Activated naive CD4-positive, alpha-beta T cell treated with anti-CD3 and anti-CD28 coated beads, Interleukin-2, amount 50 U/mL, for 24 hours (primary cell): ENCODE data around the gene SLC26A1.

Source experiments
- H3K27ac Mint-ChIP-seq: one replicate; pipeline ENCODE4 v1.8.0; 2021; ENCODE audit warnings: mild to moderate bottlenecking, mixed read lengths
- H3K27me3 Mint-ChIP-seq: one replicate; pipeline ENCODE4 v1.8.0; 2021; ENCODE audit warnings: mixed read lengths
- H3K36me3 Mint-ChIP-seq: one replicate; pipeline ENCODE4 v1.8.0; 2021; ENCODE audit warnings: mixed read lengths
- H3K4me1 Mint-ChIP-seq: one replicate; pipeline ENCODE4 v1.8.0; 2021; ENCODE audit warnings: mixed read lengths
- H3K4me3 Mint-ChIP-seq: one replicate; pipeline ENCODE4 v1.8.0; 2021; ENCODE audit warnings: mild to moderate bottlenecking, mixed read lengths
- H3K9me3 Mint-ChIP-seq: one replicate; pipeline ENCODE4 v1.8.0; 2021; ENCODE audit warnings: mixed read lengths

Gene SLC26A1

DNA sequence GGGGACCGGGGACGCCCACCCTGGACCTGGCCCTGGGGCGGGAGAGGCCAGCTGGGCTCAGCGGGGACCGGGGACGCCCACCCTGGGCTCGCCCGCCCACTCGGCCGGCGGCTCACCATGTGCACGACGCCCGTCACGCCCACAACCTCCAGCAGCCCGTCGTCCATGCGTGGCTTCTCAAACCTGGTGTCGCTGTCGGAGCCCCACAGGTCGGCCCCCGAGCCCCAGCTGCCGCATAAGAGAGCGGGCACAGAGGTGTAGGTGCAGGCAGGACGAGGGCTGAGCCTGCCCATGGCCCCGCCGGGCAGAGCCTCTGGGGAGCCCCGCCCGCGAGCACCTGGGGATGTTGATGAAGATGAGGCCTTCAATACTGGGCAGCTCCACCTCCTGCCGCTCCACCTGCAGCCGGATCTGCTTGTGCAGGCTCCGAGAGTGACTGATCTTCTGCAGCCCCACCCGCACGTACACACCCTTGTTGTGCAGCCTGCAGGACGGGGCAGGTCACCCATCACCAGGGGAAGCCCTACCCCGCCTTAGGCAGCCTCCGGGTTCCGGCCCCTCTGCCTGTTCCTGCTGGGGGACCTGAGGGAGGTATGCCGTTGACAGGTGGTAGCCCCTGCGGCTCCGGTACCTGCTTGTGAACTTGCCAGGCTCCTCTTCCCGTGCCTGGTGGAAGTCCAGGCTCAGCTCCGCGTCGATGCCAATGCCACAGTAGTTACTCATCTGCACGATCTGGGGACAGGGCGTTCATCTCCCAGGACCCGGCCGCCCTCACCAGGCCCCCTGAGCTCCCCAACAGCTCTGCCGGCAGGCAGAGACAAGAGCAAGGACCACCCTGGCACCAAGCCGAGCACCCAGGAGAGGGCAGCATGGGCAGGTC lies 31.6 kb downstream of the SLC26A1 start:
- Mint-ChIP-seq H3K27me3 (no peaks in the 10 kb centered on the region), H3K27ac (no peak overlapping the region), H3K4me1 (no peaks in the 10 kb centered on the region)

GRCh38 chr4:960636-961350 lies 32.4 kb downstream of the SLC26A1 start:
- H3K36me3 Mint-ChIP-seq: no peaks in the 10 kb centered on the region
- H3K27ac Mint-ChIP-seq: no peak overlapping the region
- H3K4me1 Mint-ChIP-seq: no peaks in the 10 kb centered on the region
- H3K9me3 Mint-ChIP-seq: no peaks in the 10 kb centered on the region
- no peaks in the 10 kb centered on the region for H3K27me3 Mint-ChIP-seq
- no peak overlapping the region for H3K4me3 Mint-ChIP-seq

More for the DNA sequence above, 31.6 kb downstream of the SLC26A1 start:
- no peaks in the 10 kb centered on the region for H3K36me3 Mint-ChIP-seq
- no peaks in the 10 kb centered on the region for H3K9me3 Mint-ChIP-seq
- no peak overlapping the region for H3K4me3 Mint-ChIP-seq

GRCh38 chr4:960140-960635 lies 33.0 kb downstream of the SLC26A1 start:
- Mint-ChIP-seq H3K4me3 (no peak overlapping the region), H3K9me3 (no peaks in the 10 kb centered on the region), H3K27ac (no peak overlapping the region), H3K27me3 (no peaks in the 10 kb centered on the region), H3K4me1 (no peaks in the 10 kb centered on the region), H3K36me3 (no peaks in the 10 kb centered on the region)

- no peaks in the 10 kb centered on the region for H3K9me3 Mint-ChIP-seq
- H3K27me3 Mint-ChIP-seq: no peaks in the 10 kb centered on the region
- H3K4me3 Mint-ChIP-seq: no peak overlapping the region
- no peak overlapping the region for H3K27ac Mint-ChIP-seq
- H3K36me3 Mint-ChIP-seq: peaks cover 2% of the 10 kb centered on the region
- H3K4me1 Mint-ChIP-seq: no peaks in the 10 kb centered on the region
Measured at GRCh38 chr4:959338-960139, 33.7 kb downstream of the SLC26A1 start.

DNA sequence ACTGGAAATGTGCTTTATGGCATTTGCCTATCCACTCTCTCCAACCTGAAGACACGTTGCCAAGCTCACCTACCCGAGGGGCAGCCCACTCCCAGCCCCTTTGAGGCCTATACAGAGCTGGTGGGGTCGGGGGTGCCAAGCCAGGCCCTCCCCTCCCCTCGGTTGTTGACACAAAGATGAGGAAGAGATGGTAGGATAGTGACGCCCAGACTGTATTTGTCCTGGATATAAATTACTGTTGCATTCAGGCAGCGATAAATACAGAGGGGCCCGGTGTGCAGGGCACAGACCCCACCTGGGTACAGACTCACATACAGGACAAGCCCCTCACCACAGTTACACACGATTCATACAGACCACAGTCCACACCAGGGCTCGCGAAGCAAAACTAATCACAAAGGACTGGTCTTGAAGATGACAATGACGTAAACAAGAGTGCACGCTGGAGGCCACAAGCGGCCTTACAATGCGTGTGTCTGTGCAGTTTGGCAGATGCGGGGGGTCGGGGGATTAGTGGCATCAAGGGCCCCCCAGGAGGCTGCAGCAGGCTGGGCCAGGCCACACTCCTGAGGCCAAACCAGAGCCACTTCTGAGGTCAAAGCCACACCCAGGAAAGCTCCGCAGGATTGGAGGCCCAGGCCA lies 34.4 kb downstream of the SLC26A1 start:
- Mint-ChIP-seq H3K27ac (no peak overlapping the region), H3K9me3 (no peaks in the 10 kb centered on the region), H3K4me3 (no peak overlapping the region), H3K4me1 (no peaks in the 10 kb centered on the region), H3K27me3 (no peaks in the 10 kb centered on the region), H3K36me3 (peaks cover 4% of the 10 kb centered on the region)

- no peak overlapping the region for H3K27ac Mint-ChIP-seq
- H3K36me3 Mint-ChIP-seq: peaks cover 4% of the 10 kb centered on the region
- no peaks in the 10 kb centered on the region for H3K27me3 Mint-ChIP-seq
- H3K9me3 Mint-ChIP-seq: no peaks in the 10 kb centered on the region
- no peak overlapping the region for H3K4me3 Mint-ChIP-seq
- H3K4me1 Mint-ChIP-seq: no peaks in the 10 kb centered on the region
Measured at GRCh38 chr4:958314-958665, 34.9 kb downstream of the SLC26A1 start.

DNA sequence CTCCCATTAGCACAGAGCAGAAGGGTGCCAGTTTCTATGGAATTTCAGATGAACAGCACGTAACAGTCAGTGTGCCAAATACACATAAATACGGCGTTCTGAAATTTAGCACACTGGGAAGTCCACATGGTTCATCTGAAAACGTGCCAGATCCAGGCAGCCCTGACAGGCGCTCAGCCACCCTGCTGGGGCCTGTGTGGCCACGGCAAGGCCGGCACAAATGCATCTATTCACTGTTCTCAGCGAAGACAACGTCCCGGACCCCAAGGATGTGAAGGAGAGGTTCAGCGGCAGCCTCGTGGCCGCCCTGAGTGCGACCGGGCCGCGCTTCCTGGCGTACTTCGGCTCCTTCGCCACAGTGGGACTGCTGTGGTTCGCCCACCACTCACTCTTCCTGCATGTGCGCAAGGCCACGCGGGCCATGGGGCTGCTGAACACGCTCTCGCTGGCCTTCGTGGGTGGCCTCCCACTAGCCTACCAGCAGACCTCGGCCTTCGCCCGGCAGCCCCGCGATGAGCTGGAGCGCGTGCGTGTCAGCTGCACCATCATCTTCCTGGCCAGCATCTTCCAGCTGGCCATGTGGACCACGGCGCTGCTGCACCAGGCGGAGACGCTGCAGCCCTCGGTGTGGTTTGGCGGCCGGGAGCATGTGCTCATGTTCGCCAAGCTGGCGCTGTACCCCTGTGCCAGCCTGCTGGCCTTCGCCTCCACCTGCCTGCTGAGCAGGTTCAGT lies 35.5 kb downstream of the SLC26A1 start:
- no peaks in the 10 kb centered on the region for H3K9me3 Mint-ChIP-seq
- no peak overlapping the region for H3K27ac Mint-ChIP-seq
- no peaks in the 10 kb centered on the region for H3K27me3 Mint-ChIP-seq
- H3K4me3 Mint-ChIP-seq: no peak overlapping the region
- peaks cover 4% of the 10 kb centered on the region for H3K36me3 Mint-ChIP-seq
- no peaks in the 10 kb centered on the region for H3K4me1 Mint-ChIP-seq

DNA sequence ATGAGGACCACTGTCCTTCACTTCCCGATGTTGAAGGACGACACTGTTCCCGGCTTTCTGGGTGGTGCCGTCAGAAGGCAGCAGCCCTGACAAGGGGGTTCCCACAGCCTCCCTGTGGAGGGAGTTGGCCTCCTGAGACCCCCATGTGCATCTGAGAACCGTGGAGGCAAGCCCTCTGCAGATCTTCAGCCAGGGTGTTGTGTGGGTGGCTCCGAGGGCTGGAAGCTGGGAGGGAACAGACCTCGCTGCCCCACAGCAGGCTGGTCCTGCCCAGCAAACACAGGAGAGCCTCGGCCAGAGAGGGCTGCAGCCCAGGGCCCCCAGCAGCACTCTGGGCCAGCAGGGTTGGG lies 36.0 kb downstream of the SLC26A1 start:
- Mint-ChIP-seq H3K4me1 (no peaks in the 10 kb centered on the region), H3K27me3 (no peaks in the 10 kb centered on the region), H3K36me3 (peaks cover 4% of the 10 kb centered on the region), H3K27ac (no peak overlapping the region), H3K4me3 (no peak overlapping the region), H3K9me3 (no peaks in the 10 kb centered on the region)

- Mint-ChIP-seq H3K36me3 (peaks cover 4% of the 10 kb centered on the region), H3K9me3 (no peaks in the 10 kb centered on the region), H3K4me1 (no peaks in the 10 kb centered on the region), H3K27me3 (no peaks in the 10 kb centered on the region), H3K4me3 (no peak overlapping the region), H3K27ac (no peak overlapping the region)
Measured at GRCh38 chr4:956531-957230, 36.5 kb downstream of the SLC26A1 start.

DNA sequence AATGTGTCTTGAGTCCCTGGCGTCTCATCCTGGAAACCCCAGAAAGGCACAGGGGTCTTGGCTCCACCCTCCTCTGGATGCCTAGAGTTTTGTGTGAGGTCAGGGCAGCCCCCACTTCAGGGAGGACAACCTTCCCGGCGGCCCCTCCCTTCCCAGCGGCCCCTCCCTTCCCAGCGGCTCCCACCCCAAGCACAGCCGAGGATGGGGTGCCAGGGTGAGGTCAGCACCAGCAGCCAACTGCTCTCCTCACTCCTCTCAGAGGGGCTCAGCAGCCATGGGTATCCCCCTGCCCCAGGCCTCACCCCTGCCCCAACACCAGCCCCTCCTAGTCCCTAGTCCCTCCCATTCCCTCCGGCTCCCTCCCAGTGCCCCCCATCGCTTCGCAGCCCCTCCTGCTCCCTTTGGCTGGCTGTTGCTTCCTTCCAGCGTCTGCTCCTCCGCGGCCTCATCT lies 37.2 kb downstream of the SLC26A1 start:
- H3K4me1 Mint-ChIP-seq: no peaks in the 10 kb centered on the region
- H3K4me3 Mint-ChIP-seq: no peak overlapping the region
- H3K27ac Mint-ChIP-seq: no peak overlapping the region
- no peaks in the 10 kb centered on the region for H3K9me3 Mint-ChIP-seq
- no peaks in the 10 kb centered on the region for H3K27me3 Mint-ChIP-seq
- H3K36me3 Mint-ChIP-seq: peaks cover 4% of the 10 kb centered on the region

- Mint-ChIP-seq H3K9me3 (no peaks in the 10 kb centered on the region), H3K4me3 (no peak overlapping the region), H3K27me3 (no peaks in the 10 kb centered on the region), H3K36me3 (peaks cover 4% of the 10 kb centered on the region), H3K4me1 (no peaks in the 10 kb centered on the region), H3K27ac (no peak overlapping the region)
Measured at GRCh38 chr4:955161-955921, 37.9 kb downstream of the SLC26A1 start.

DNA sequence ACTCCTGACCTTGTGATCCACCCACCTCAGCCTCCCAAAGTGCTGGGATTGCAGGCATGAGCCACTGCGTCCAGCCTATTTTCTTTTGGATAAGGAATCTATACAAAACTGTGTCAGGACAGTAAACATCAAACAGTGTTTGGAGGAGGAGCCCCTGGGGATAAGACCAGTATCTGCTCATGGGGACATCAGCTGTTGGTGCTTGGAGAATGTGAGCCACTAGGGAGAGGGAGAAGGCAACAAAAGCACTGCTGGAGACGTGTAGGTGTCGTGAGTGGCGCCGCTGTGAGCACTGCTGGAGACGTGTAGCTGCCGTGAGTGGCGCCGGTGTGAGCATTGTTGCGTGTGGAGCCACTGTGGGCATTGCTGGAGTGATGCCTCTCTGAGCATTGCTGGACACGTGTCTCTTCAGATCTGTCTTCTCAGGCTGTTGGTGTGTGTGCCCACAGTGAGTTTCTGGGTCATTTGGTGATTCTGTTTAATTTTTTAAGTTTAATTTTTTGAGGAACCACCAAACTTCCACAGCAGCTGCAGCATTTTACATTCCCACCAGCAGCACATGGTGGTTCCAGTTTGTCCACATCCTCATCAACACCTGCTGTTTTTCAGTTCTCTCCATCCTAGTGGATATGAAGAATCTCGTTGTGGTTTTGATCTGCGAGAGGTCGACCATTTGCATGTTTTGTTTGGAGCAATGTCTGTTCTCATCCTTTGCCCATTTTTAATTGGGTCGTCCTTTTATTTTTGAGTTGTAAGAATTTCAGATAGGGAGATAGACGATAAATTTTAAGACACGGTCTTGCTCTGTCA lies 38.8 kb downstream of the SLC26A1 start:
- Mint-ChIP-seq H3K27ac (no peak overlapping the region), H3K4me3 (no peak overlapping the region), H3K9me3 (no peaks in the 10 kb centered on the region), H3K27me3 (no peaks in the 10 kb centered on the region), H3K36me3 (peaks cover 4% of the 10 kb centered on the region), H3K4me1 (no peaks in the 10 kb centered on the region)

- no peak overlapping the region for H3K4me3 Mint-ChIP-seq
- no peaks in the 10 kb centered on the region for H3K9me3 Mint-ChIP-seq
- no peaks in the 10 kb centered on the region for H3K4me1 Mint-ChIP-seq
- H3K27ac Mint-ChIP-seq: no peak overlapping the region
- peaks cover 4% of the 10 kb centered on the region for H3K36me3 Mint-ChIP-seq
- no peaks in the 10 kb centered on the region for H3K27me3 Mint-ChIP-seq
Measured at GRCh38 chr4:953574-953915, 39.7 kb downstream of the SLC26A1 start.
